Measurements from ENCODE around the gene CSNK2B.

- TF ChIP-seq EZH2 (IDR thresholded peaks at IDR 0.05; ENCODE audit: low read depth) (no peak), CTCF (conservative IDR thresholded peaks at IDR 0.05) (no peak)
These were observed 27.7 kb downstream of the CSNK2B start for GRCh38 chr6:31693535-31693934.
